ENCODE data around the gene TBR1.

DNA sequence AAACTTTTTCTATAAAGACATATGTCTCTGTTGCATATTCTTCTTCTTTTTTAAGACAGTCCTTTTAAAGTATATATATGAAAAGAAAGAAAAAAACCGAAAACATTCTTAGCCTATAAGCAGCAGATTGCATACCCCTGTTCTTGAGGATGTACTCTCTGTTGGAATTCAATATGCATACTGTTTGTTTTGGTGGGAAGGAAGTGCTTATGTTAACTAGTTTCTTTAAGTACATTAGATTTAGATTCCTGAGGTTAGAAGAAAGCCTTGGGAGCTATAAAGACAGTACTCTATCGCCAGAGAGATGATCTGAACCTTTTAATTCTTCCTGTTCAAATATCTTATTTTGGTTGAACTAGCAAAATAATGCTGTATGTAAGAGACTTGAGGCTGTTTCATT is 46.8 kb upstream of the TBR1 start:
- TF ChIP-seq, protein P1, sequence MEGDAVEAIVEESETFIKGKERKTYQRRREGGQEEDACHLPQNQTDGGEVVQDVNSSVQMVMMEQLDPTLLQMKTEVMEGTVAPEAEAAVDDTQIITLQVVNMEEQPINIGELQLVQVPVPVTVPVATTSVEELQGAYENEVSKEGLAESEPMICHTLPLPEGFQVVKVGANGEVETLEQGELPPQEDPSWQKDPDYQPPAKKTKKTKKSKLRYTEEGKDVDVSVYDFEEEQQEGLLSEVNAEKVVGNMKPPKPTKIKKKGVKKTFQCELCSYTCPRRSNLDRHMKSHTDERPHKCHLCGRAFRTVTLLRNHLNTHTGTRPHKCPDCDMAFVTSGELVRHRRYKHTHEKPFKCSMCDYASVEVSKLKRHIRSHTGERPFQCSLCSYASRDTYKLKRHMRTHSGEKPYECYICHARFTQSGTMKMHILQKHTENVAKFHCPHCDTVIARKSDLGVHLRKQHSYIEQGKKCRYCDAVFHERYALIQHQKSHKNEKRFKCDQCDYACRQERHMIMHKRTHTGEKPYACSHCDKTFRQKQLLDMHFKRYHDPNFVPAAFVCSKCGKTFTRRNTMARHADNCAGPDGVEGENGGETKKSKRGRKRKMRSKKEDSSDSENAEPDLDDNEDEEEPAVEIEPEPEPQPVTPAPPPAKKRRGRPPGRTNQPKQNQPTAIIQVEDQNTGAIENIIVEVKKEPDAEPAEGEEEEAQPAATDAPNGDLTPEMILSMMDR (IDR thresholded peaks at IDR 0.05) = no peak
- no peak for TF ChIP-seq POLR2A (IDR thresholded peaks at IDR 0.05)
